Left renal cortex interstitium (tissue), 4 donors: Measurements from ENCODE around the gene DENND2C. TPM values are rescaled to one million over a fixed set of nuclear protein-coding genes. Genes with fewer than 3 reads are reported as not detected.

Experiments used
- DNase-seq, 4 donors: peaks; one replicate each; pipeline ENCODE4 v3.0.0-alpha.2; 2013; ENCODE audit warnings: low read depth in 4 of 4, low spot score in 2 of 4, missing footprints in 1 of 4
- polyA plus RNA-seq, 4 donors: library from polyadenylated mRNA; unstranded; fragments of 120-200 nt; gene quantifications; one replicate each; pipeline ENCODE4 v1.2.1, GENCODE V29; 2013; ENCODE audit not compliant: insufficient read length in 4 of 4

The DENND2C gene
- polyA plus RNA-seq, 4 donors, result 3.5 to 5.1 (median 3.9) TPM

- no peak for DNase-seq
Measured at GRCh38 chr1:114552106-114552639, 117.7 kb downstream of the DENND2C start.

- no peak for DNase-seq
Measured at GRCh38 chr1:114551400-114551799, 118.4 kb downstream of the DENND2C start.

GRCh38 chr1:114550336-114550735, 119.5 kb downstream of the DENND2C start:
- DNase-seq, result no peak

- DNase-seq, result no peak
Measured at GRCh38 chr1:114549137-114549536, 120.7 kb downstream of the DENND2C start.

- DNase-seq, result no peak
Measured at GRCh38 chr1:114547076-114547475, 122.8 kb downstream of the DENND2C start.

GRCh38 chr1:114545796-114546195, 124.1 kb downstream of the DENND2C start:
- DNase-seq, result no peak

GRCh38 chr1:114545315-114545714, 124.5 kb downstream of the DENND2C start:
- no peak for DNase-seq

- DNase-seq, result no peak
Measured at GRCh38 chr1:114540821-114541220, 129.0 kb downstream of the DENND2C start.

GRCh38 chr1:114540272-114540671, 129.6 kb downstream of the DENND2C start:
- no peak for DNase-seq

GRCh38 chr1:114536043-114536442, 133.8 kb downstream of the DENND2C start:
- no peak for DNase-seq

- no peak for DNase-seq
Measured at GRCh38 chr1:114535401-114535800, 134.4 kb downstream of the DENND2C start.

Other genes starting within 250 kb of the DENND2C start
- 10 to 100 TPM; 49.5 to 62.2 (median 54.7) TPM for gene TRIM33, start 158.8 kb downstream of the DENND2C start, polyA plus RNA-seq
- gene BCAS2, start 88.4 kb downstream of the DENND2C start, polyA plus RNA-seq, result 10 to 100 TPM; 49.6 to 68.2 (median 58.5) TPM
- gene AMPD1, start 25.5 kb upstream of the DENND2C start, polyA plus RNA-seq, result not detected
- gene NRAS, start 46.7 kb upstream of the DENND2C start, polyA plus RNA-seq, result 10 to 100 TPM; 54.6 to 73.0 (median 69.2) TPM
- gene CSDE1, start 87.9 kb upstream of the DENND2C start, polyA plus RNA-seq, result 100 to 1,000 TPM; 370 to 480 (median 422) TPM
- 10 to 100 TPM; 47.9 to 62.3 (median 57.1) TPM for gene SIKE1, start 110.6 kb upstream of the DENND2C start, polyA plus RNA-seq
- gene SYCP1, start 184.8 kb upstream of the DENND2C start, polyA plus RNA-seq, result under 1 TPM in 3 of 4 donors, not detected in 1; 0.10 to 0.62 (median 0.23) TPM